Left lung (tissue), 10 donors: ENCODE results near the gene CISD3. TPM values are rescaled to one million over a fixed set of nuclear protein-coding genes. Genes with fewer than 3 reads are reported as not detected.

ENCODE experiments used
- ATAC-seq: fragments of 200-7000 bp; cut with Tn5 transposase; one replicate; pipeline ENCODE4 v1.9.1; 2020; ENCODE audit warnings: moderate library complexity
- DNase-seq, 4 donors: peaks; one replicate each; pipeline ENCODE4 v3.0.0-alpha.2; 2013 to 2020
- H3K27ac ChIP-seq, 2 donors: fragments of 200-600 bp; sonication (generic) in 1 of 2; one replicate each; pipeline versions ENCODE4 v1.5.0 to v1.8.0; 2020 to 2021
- H3K27me3 ChIP-seq, 2 donors: fragments of 200-600 bp; sonication (generic) in 1 of 2; one replicate each; pipeline versions ENCODE4 v1.5.0 to v1.8.0; 2020 to 2021
- H3K36me3 ChIP-seq, 2 donors: fragments of 200-600 bp; sonication (generic) in 1 of 2; one replicate each; pipeline versions ENCODE4 v1.5.0 to v1.8.0; 2020 to 2021
- H3K4me1 ChIP-seq, 2 donors: fragments of 200-600 bp; one replicate each; pipeline ENCODE4 v1.8.0; 2021
- H3K4me3 ChIP-seq, 2 donors: fragments of 200-600 bp; sonication (generic) in 1 of 2; one replicate each; pipeline versions ENCODE4 v1.5.0 to v1.8.0; 2020 to 2021; ENCODE audit warnings: mild to moderate bottlenecking in 1 of 2
- H3K9me3 ChIP-seq, 2 donors: fragments of 200-600 bp; sonication (generic) in 1 of 2; one replicate each; pipeline versions ENCODE4 v1.5.0 to v1.8.0; 2020 to 2021
- CTCF ChIP-seq, 2 donors: fragments of 200-600 bp; sonication (generic) in 1 of 2; IDR thresholded peaks; one replicate each; pipeline versions ENCODE4 v1.5.0 to v1.8.0; 2021; ENCODE audit warnings: antibody characterized with exemption in 2 of 2
- intact Hi-C, 2 donors: fragments of 100-400 bp; cut with DNase I; formaldehyde crosslinking; loops; one replicate each; pipeline versions ENCODE4 v1.11.2 to v1.14.2; 2022
- polyA plus RNA-seq, 6 donors: library from polyadenylated mRNA; unstranded; fragments of 120-200 nt; gene quantifications; one replicate each; pipeline ENCODE4 v1.2.1, GENCODE V29; 2013; ENCODE audit not compliant: insufficient read length in 6 of 6
- total RNA-seq, 2 donors: library from RNA; stranded (reverse); fragmentation: NEBNext Ultra II Directional; extraction: Animal tissue kit (Norgen Biotek cat#: 25700); gene quantifications; one replicate each; pipeline ENCODE4 v1.2.1, GENCODE V29; 2021
- donor health status: DM: no; HTN: yes; CAD: no.
- donor health status: DM: no; HTN: no; CAD: no.

Gene CISD3
- total and polyA plus RNA-seq, 8 donors = 8.6 to 49.2 (median 14.5) TPM

DNA sequence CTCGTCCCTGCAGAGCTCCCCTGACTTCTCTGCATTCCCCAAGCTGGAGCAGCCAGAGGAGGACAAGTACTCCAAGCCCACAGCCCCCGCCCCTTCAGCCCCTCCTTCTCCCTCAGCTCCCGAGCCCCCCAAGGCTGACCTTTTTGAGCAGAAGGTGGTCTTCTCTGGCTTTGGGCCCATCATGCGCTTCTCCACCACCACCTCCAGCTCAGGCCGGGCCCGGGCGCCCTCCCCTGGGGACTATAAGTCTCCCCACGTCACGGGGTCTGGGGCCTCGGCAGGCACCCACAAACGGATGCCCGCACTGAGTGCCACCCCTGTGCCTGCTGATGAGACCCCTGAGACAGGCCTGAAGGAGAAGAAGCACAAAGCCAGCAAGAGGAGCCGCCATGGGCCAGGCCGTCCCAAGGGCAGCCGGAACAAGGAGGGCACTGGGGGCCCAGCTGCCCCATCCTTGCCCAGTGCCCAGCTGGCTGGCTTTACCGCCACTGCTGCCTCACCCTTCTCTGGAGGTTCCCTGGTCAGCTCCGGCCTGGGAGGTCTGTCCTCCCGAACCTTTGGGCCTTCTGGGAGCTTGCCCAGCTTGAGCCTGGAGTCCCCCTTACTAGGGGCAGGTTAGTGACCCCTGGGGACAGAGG, 13.7 kb upstream of the CISD3 start:
- TF ChIP-seq CTCF (IDR thresholded peaks at IDR 0.05) = no peak
- Histone ChIP-seq H3K4me1 (peaks cover 0 to 6% of the 10 kb centered on the region in 2 donors), H3K4me3 (no peak overlapping the region), H3K27me3 (no peaks in the 10 kb centered on the region), H3K9me3 (no peaks in the 10 kb centered on the region), H3K27ac (no peak overlapping the region), H3K36me3 (peaks cover 0 to 100% of the 10 kb centered on the region in 2 donors)
- ATAC-seq (no peak), DNase-seq (no peak)
- intact Hi-C loops = no loop called here

- ATAC-seq (no peak), DNase-seq (no peak)
- Histone ChIP-seq H3K4me1 (peaks cover 0 to 6% of the 10 kb centered on the region in 2 donors), H3K27me3 (no peaks in the 10 kb centered on the region), H3K9me3 (no peaks in the 10 kb centered on the region), H3K27ac (no peak overlapping the region), H3K4me3 (no peak overlapping the region), H3K36me3 (peaks cover 0 to 100% of the 10 kb centered on the region in 2 donors)
- intact Hi-C loops = no loop called here
- TF ChIP-seq CTCF (IDR thresholded peaks at IDR 0.05) = no peak
Observed at GRCh38 chr17:38717139-38717745, 12.9 kb upstream of the CISD3 start.

DNA sequence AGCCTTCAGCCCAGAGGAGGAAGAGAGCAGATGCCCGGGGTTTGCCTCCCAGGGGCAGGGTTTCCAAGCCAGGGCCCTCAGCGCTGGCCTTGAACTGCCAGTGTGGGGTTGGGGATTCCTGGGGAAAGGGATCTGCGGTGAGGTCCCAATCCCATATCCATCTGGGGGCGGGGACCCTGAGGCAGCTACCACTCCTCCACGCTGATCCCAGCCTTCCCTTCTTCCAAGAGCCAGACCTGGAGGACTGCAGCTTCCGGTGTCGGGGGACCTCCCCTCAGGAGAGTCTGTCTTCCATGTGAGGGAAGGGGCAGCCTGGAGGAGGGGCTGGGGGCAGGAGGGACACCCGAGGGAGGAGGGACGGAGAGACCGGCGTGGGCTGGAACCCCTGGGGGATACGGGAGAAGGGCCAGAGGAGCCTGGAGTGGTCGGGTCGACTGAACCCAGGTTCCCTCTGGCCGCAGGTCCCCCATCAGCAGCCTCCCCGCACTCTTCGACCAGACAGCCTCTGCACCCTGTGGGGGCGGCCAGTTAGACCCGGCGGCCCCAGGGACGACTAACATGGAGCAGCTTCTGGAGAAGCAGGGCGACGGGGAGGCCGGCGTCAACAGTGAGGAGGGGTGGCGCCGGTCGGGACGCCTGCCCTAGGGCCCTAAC, 10.7 kb upstream of the CISD3 start:
- Histone ChIP-seq H3K36me3 (peaks cover 0 to 100% of the 10 kb centered on the region in 2 donors), H3K4me3 (no peak overlapping the region), H3K27me3 (no peaks in the 10 kb centered on the region), H3K9me3 (no peaks in the 10 kb centered on the region), H3K4me1 (no peaks in the 10 kb centered on the region), H3K27ac (no peak overlapping the region)
- ATAC-seq (no peak), DNase-seq (no peak)
- intact Hi-C loops = no loop called here
- TF ChIP-seq CTCF (IDR thresholded peaks at IDR 0.05) = no peak

GRCh38 chr17:38719943-38720641, 10.0 kb upstream of the CISD3 start:
- Histone ChIP-seq H3K4me3 (no peak overlapping the region), H3K9me3 (no peaks in the 10 kb centered on the region), H3K4me1 (peaks cover 0 to 4% of the 10 kb centered on the region in 2 donors), H3K27ac (no peak overlapping the region), H3K27me3 (no peaks in the 10 kb centered on the region), H3K36me3 (peaks cover 0 to 100% of the 10 kb centered on the region in 2 donors)
- no peak for ATAC-seq
- TF ChIP-seq CTCF (IDR thresholded peaks at IDR 0.05) = no peak
- DNase-seq = no peak
- intact Hi-C loops = no loop called here

DNA sequence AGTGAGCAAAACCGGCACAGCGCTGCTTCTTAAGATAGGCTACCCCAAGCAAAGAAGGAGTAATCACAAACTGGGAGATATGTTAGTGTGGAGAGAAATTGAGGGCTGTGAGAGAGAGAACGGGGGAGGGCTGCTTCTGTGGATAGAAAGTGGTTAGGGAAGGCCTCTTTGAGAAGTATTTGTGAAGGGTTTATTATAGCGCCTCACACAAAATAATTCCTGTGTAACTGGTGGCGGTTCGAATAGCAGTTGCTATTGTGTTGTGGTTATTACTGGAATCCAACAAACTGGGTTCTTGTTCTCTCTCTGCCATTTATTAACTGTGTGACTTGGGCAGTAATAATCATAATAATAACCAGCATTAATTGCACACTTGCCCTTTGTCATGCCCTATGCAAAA, 9.2 kb upstream of the CISD3 start:
- Histone ChIP-seq H3K27me3 (no peaks in the 10 kb centered on the region), H3K9me3 (no peaks in the 10 kb centered on the region), H3K36me3 (peaks cover 0 to 98% of the 10 kb centered on the region in 2 donors), H3K27ac (no peak overlapping the region), H3K4me1 (peaks cover 0 to 4% of the 10 kb centered on the region in 2 donors), H3K4me3 (no peak overlapping the region)
- ATAC-seq = no peak
- DNase-seq = no peak
- intact Hi-C loops = no loop called here
- TF ChIP-seq CTCF (IDR thresholded peaks at IDR 0.05) = no peak
